Stimulated activated CD8-positive, alpha-beta memory T cell treated with anti-CD3 and anti-CD28 coated beads, Interleukin-2, amount 100 ng/mL, for 48 hours (primary cell): ENCODE data around the gene SLC6A13.

Experiments used
- DNase-seq, 2 donors: peaks; one replicate each; pipeline ENCODE4 v3.0.0-alpha.2; 2020; ENCODE audit warnings: low read depth in 2 of 2

SLC6A13 gene

DNA sequence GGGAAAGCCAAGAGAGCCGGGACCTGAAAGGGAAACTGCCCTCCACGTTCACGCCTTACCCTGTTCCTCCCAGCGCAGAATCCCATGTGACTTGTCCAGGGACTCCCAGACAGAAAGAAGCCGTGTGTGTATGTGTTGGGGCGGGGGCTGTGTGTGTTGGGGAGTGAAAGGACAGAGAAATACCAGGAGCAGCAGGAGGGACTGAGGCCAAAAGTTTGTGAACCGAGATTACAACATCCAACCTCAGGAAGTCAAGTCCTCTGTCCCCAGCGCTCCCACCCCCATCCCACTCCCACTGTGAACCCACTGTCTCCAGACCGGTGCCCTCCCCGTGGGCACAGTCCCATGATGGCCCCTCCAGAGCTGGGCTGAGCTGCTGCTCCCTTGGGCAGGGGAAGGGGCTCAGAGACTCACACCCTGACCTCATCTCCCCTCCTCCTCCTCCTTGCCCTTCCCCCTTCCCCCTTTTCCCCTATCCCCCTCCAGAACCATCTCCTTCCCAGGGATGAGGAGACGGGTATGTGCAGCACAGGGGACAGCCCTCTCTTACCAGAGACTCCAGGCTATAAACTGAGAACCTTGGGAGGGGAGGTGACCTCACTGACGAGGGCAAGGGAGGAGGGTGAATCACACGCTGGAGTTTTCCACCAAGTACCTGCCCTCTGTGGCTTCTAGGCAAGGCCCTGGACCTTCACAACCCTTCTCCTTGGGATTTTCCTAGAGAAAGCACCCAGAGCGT lies 48.5 kb downstream of the SLC6A13 start, which contains the start of gene SLC6A12:
SLC6A12 (minus strand) TSS at position 155 of the 739 bp plus-strand sequence. CDS start 4,171 bp downstream, outside the sequence.
- DNase-seq: no peak

DNA sequence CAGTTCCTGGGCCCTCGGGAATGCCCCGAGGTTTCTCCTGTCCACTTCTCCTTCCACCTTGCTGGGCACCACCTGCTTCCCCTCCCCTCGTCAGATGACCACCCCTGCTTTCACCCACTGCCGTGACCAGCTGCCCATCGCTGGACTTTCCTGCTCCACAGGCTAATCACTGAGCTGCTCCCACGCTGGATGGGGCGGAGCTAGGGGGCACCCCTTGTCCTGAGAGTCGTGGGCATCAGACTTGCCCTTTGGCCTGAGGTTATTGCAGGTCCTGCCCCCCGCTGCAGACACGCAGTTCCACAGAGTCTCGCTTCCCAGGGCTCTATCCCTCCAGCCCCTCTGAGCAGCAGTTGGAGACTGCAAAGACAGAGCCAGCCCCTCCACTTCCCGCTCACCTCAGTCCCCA lies 49.1 kb downstream of the SLC6A13 start:
- no peak for DNase-seq

DNA sequence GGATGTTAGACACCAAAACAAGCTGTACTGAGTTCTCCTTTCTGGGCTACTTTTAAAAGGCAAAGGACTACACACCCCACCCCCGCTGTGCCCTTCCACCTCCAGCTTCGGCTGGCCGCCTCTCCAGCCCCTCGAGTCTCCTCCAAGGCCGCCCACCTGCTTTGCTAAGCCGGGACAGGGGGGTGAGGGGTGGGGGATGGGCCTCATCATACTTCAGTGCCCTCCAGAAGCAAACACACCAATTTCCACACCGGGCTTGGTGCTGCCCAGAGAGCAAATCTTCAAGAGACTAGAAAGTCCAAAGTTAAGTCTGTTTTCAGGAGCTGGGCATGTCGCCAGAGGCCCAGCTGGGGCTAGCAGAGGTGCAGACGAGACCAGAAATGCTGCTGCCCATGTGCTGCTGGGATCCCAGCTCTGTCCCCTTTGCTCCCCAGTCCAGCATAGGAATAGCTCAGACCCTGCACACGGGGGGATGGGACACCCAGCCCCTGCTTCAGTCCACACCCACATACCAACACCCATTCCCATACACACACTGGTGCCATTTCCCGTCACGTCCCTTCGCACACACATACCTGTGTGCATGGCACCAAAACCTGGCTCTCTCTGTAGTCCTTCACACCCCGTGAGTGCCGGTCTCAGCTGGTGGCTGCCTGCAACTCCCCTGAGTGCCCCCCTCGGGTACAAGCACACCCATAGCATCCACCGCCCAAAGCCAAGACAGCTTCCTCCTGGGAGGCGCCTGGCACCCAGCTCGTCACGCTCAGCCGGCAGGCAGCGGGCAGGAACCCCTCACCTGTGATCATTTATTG lies 49.7 kb downstream of the SLC6A13 start:
- DNase-seq: no peak

DNA sequence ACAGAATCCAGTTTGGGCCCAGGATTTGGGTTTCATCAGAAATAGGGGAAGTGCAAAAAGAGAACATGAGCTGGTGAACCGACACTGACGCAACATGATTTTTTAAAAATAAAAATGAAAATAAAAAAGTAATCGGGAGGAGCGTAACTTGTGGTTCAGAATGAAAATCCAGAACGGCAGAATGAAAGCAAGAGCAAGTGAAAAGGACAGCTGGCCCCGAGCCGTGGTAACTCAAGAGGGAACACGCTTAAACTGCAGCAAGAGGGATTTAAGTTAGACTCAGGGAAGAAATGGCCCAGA lies 50.3 kb downstream of the SLC6A13 start:
- DNase-seq: no peak

DNA sequence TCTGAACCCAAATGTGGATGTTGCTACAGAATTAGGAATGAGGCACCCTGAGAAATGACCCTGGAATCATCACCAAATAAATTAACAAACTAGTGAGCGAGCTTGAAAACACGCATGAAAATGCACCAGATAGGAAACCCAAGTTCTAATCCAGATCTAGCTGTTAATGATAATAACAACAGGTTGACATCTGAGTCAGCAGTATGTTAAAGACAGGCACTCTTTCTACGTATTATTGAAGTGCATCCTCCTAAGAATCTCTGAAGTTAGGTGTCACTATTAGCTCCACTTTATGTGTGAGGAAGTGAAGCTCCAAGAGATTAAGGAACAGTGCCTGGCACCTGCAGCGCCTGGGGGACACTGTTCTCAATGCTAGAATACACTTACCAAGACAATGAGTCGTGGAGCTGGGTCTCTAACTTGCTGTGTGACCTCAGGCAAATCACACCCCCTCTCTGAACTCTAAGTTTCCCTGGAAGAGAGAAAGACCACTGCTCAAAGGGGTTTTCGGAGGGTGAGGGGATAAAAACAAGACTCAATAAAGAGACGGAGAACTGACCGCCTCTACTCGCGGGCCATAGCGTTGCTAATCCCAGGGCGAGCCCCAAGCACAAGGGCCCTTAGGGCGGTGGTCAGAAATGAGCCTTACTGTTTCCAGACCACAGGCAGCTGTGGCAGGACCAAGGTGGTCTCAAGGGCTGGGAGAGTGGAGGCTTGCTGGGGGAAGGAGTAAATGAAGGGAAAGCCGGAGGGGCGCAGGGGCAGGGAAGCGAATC lies 50.8 kb downstream of the SLC6A13 start:
- no peak for DNase-seq

DNA sequence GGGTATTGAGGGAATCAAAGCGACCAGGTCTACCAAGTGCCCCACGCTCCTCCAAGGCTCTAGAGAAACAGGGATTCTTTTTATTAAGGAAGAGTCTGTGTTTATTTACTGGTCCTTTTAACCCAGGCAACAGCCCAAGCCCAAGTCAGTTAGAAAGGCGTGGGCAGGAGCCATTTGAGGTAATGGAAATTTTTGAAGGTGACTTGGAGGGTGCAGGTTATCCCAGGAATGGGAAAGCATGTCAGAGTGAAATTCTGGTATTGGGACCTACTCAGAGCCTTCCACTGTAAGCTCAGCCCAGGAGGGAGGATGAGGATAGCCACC lies 51.5 kb downstream of the SLC6A13 start:
- no peak for DNase-seq

DNA sequence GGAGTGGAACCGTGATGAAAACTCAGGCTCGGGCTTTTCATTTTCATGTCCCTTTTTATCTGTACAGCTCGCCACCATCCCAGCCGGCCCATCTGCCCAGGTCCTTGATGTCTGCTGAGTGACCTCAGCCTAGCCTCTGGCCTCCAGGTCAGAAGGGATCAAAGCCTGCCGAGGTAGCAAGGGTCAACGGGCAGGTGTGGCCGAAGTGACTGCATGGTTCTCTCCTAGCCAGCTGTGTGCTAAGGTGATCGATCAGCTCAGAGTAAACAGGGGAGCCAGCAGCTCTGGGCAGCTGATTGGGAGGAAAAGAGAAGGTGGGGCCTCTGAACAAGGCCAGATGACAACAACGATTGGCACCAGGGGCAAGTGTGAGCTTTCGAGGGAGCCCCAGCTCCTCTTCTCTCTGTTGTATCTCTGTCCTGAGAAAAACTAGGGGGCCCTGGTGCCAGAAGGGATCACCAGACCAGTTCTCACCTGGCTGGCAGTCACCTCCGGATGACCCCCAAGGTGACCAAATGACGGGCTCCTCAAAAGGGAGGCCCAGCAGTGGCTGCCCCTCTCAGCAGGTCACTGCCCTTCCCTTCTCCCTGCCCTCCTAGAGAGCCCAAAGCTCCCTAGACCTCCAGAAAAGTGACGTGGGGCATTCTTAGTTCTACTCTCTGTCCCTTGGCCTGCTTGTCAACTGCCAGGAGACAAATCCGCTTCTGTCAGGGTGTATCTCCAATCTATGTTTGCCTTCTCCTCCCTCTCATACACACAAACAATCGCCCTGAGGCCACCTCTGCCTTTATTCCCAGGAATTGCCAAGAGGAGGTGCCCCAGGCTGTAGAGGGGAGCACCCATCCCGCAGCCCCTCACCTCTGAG lies 52.1 kb downstream of the SLC6A13 start:
- no peak for DNase-seq

DNA sequence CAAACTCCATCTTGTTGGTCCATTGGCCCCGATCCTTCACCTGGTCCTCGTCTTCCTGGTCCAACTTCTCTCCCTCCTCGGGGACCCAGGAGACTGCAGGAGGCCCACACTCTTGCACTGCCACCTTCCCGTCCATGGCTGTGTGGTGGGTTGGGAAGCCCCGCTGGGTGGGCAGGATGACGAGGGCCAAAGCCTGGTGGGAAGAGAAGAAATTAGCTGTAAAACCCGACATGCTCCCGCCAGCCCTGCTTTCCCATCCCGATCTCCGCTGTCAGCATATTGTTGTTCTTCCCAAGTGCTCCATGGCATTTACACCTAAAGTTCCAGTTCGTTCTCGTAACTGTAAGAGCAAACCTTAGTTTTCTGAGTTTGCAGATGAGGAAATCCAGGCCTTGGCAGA lies 52.8 kb downstream of the SLC6A13 start:
- no peak for DNase-seq

DNA sequence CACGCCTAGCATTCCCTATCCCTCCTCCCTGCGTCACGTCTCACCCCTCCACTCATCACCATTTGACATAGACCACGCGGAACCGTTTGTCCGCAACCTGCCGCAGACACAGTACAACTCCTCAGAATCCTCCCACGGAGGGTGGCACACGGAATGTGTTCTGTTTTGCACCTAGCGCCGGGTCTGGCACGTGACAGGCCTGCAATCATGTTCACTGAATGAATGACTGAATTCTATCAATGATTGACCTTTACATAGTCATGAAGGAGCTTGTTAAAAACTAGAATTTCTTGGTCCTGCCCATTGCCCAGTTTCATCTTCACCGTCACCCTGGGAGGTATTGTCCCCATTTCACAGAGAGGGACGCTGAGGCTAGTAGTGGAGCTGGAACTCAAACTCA lies 53.4 kb downstream of the SLC6A13 start:
- no peak for DNase-seq

DNA sequence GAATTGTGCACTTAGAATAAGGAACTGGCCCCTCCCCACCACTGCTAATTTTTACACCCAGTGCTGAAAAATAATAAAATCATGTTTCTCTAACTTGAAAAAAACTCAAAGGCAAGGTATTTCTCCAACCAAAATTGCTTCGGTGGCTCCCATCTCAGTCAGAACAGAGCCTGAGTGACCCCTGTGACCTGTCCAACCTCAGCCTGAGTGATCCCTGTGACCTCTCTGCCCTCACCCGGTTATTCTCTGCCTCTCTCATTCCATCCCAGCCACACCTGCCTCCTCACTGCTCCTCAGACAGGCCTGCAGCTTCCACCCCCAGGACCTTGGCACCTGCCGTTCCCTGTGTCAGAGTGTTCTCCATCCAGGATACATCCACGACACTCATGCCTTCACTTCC lies 53.8 kb downstream of the SLC6A13 start:
- no peak for DNase-seq

DNA sequence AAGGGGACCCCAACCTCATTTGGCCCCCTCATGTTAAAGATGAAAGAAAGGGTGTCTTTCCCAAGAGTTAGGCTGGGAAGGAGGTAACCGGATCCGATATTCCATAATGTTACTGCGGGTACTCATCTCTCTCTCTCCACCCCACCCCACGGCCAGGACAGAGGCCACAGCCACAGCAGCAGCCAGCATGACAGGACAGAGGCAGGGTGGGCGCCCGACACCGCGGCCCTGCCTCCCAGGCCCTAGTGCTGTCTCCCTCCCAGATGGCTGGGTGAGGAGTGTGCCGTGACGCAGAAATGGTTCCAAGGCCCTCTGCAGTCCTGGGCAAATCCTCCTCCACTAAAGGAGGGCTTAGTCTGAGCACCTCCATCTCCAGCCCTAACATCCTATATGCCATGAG lies 54.8 kb downstream of the SLC6A13 start:
- no peak for DNase-seq

DNA sequence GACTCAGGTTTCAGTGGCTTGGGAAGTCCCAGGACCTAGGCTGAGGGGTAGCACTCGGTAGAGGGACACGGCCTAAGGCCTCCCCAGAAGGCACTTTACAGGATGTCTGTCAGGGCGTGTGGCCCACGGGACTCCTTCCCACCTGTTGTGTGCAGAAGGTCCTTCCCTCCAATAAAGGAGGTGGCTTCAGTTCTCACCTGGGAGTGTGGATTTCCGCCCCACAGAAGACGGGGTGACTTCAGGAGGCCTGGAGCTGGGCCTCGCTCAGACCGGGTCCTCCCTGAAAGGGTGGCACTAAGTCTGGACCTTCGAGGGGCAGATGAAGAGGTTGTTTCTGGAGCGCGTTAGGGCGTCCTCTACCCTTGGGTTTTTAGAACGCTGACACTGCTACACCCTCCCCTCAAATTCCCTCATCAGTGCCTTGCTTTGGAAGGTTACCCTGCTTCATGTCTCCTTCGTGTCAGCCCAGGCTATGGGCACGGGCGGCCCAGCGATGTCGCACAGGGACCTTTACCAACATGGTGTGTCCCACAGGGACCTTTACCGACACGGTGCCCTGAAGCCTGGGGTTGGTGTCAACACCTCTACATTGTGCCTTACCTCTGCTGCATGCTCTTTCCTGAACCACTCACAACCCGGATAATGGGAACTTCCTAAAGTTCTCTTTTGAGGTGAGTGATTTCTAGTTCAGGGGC lies 55.7 kb downstream of the SLC6A13 start:
- no peak for DNase-seq

DNA sequence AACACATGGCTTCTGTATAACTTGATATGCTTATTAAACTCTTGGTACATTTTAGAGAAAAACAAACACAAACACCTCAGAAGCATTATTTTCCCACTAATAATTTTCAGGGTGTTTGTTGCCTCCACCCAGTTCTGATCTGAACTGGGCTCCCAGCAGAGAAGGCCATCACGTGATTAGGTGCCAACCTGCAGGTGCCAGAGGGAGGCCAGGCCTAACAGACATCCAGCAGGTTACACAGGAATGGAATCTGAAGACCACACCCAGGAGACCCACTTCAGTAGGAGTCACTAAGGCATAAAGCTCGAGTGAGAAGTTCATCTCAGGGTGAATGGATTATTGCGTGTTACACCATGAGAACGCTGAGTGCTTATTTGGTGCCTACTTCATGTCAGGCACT lies 57.6 kb downstream of the SLC6A13 start:
- DNase-seq: no peak

DNA sequence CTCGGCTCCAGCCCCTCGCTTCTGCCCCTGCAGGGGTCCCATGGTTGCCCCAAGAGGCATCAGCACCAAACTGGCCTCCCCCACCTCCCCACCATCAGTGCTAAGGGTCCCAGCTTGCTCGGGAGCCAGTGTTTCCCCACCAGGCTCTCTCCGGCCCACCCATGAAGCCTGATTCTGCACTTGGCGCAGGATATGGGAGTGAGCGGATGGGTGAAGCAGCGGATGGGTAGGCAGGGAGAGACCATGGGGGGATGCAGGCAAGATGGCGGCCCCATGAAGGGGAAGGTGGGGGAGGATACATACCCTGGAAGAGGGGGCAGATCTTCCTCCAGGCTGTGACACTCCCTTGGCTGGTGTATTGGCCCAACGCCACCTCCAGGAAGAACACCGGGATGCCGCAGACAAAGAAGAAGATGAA lies 58.4 kb downstream of the SLC6A13 start:
- no peak for DNase-seq

DNA sequence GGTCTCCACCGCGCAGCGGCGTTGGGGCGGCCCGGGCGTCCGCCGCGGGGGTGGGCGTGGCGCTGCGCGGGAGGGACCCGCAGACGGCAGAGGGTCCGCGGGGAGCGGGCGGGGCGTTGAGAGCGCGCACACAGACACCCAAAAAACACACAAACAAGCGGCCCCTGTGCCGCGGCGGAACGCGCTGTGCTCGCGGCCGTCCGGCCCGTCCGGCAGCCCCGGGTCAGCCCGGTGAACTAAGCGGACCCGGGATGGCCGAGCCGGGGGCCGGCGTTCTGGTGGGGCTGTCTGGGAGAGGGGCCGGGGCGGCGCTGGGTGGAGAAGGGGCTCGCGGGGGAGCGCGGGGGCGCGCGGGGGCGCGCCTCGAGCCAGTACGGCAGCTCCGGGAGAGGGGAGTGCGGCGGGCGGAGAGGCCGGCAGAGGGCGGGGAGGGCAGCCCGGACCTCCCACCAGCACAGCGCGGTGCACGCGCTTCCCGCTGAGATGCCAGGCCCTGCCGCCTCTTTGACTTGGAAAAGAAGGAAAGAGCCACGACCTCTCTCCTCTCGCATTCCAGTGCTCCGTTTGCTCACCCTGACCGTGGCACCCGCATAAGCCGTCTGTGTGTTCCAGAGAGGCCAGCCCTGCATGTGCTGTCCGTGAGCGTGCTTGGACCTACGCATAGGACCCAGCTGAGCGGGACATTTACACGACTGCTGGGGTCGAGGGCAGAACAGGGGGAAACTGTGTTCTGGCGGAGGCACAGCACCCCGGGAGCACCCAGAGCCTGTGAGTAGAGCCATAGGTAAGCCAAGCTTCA lies 59.0 kb downstream of the SLC6A13 start:
- no peak for DNase-seq

DNA sequence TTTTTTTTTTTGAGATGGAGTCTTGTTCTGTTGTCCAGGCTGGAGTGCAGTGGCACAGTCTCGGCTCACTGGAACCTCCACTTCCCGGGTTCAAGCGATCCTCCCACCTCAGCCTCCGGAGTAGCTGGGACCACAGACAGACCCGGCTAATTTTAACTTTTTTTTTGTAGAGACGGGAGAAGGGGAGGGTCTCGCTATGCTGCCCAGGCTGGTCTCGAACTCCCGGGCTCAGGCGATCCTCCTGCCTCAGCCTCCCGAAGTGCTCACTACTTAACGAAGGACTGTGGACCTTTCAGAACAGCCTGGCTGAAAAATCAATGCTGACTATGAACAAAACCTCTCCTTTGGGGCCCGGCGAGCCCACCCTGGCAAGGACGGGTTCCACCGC lies 59.6 kb downstream of the SLC6A13 start:
- no peak for DNase-seq

DNA sequence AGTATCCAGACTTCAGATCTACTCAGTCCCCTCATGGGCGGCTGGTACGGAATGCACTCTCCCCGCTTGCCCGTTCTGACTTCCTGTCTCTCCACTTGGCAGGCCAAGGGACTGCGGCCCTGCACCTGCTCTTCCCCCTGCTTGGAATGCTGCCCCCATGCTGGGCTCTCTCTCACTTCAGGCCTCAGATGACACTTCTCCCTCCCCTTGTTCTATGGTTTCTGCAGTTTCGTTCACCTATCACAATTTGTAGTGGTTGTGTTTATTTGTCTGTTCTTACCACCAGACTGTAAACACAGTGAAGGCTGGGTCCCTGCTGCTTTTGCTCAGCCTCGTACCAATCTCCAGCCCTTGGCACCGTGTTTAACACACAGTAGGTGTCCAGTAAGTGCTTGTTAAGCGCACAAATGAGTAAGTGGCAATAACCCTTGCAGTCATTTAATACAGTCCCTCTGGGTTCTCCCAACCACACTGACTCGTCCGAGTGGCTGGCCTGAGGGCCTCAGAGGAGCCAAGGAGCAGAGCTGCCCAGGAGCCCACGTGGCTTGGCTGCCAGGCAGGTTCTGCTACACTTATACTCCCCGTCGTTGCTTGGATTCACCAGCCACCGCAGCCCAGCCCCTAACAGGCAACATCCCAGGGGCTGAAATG lies 60.4 kb downstream of the SLC6A13 start:
- no peak for DNase-seq

DNA sequence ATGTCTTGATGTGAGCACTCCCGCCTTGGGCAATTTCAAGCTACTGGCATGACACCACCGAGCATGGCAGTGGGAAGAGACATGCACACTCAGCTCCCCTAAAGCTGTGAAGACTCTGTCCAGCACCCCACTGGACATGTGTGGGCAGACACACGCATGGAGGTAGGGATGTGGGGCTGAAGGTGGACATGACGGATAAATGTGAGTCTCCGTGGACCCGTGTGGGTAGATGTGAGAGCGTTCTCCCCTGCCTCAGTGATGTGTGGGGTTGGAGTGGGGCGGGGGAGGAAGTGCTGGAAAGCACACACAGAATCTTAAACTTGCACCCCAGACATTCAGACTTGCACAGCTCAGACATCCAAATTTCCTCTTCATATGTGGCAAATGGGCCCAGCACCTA lies 61.3 kb downstream of the SLC6A13 start:
- DNase-seq: no peak

DNA sequence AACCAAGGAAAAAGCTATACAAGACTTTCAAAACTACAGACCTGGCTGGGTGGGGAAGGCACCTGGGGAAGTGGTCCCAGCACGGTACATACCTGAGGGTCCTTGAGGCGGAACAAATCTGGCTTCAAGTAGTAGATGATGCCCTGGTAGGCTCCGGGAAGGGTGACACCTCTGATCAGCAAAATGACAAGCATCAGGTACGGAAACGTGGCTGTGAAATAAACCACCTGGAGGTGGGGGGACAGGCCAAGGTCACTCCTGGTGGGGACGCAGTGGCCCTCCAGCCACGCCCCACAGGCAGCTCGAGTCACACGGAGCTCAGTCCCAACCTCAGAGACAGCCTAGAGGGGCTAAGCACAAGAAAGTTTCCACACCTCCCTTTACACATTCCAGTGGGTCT lies 63.9 kb downstream of the SLC6A13 start:
- no peak for DNase-seq
